ENCODE data around the gene XCR1.

DNA sequence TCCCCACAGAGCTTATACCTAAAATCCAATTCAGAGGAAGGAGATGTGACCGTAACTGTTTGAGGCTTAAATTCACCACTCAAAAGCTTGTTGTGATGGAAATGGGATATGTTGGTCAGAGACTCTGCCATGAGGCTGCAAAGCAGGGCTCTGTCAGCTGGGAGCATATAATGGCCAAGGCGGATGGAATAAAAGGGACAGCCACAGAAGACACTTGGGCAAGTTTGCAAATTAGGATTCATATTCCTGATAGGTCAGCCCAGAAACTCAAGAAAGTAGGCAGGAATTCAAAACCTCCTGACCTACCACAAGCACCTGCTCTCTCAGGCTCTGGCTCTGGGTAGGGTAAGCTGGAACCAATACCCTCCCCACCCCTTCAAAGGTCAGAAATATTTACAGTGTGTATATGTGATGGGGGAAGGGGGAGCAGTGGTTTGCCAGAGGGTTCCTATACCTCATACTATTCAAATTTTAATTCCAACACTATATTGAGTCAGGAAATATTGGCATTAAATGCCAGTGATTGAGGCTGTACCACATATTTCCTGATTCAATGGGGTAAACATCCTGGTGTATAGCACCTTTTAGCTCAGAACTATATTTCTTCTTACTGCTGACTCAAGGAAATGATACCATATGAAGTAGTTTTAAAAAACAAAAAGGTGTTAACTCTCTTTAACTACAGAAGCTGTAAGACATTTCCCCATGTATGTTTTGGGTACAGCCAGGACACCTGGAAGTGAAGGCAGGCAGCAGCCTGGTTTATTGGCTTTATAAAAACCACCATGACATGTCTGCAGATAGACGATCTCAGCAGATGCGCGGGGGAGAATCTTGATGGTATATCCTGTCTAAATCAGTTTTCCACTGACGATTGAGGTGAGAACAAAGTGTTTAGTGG is 50.8 kb downstream of the XCR1 start:
- TF ChIP-seq, protein P1, sequence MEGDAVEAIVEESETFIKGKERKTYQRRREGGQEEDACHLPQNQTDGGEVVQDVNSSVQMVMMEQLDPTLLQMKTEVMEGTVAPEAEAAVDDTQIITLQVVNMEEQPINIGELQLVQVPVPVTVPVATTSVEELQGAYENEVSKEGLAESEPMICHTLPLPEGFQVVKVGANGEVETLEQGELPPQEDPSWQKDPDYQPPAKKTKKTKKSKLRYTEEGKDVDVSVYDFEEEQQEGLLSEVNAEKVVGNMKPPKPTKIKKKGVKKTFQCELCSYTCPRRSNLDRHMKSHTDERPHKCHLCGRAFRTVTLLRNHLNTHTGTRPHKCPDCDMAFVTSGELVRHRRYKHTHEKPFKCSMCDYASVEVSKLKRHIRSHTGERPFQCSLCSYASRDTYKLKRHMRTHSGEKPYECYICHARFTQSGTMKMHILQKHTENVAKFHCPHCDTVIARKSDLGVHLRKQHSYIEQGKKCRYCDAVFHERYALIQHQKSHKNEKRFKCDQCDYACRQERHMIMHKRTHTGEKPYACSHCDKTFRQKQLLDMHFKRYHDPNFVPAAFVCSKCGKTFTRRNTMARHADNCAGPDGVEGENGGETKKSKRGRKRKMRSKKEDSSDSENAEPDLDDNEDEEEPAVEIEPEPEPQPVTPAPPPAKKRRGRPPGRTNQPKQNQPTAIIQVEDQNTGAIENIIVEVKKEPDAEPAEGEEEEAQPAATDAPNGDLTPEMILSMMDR (IDR thresholded peaks at IDR 0.05), result no peak
- TF ChIP-seq POLR2A (IDR thresholded peaks at IDR 0.05), result no peak
